ENCODE measurements around the gene PLP2.
"Not testable (repeated sequence)": the region's sequence is repeated elsewhere in the genome, so short reads cannot be mapped to it uniquely, and the experiment has no call there.

Gene PLP2

DNA sequence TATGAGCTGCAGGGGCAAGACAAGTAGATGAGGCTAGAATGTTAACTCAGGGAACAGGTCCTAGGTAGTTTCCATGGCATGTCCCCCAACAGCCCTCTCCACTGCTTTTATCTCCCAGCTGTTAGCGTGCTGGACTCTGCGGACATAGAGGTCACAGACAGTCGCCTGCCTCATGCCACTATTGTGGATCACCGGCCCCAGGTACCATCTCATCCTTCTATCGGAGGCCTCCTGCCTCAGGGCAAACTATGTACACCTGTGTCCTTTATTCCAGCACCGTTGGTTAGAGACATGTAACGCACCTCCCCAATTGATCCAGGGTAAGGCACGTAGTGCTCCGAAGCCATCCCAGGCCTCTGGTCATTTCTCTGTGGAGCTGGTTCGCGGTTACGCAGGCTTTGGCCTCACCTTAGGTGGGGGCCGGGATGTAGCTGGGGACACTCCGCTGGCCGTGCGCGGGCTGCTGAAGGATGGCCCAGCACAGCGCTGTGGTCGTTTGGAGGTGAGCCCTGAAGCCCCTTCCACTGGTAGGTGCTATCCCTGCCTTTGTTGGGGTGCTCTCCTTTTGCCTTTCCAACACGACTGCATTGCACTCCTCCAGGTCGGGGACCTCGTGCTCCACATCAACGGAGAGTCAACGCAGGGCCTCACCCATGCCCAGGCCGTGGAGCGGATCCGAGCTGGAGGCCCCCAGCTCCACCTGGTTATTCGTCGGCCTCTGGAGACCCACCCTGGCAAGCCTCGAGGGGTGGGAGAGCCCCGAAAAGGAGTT, 6.9 kb upstream of the PLP2 start:
- DNase-seq = no peak

DNA sequence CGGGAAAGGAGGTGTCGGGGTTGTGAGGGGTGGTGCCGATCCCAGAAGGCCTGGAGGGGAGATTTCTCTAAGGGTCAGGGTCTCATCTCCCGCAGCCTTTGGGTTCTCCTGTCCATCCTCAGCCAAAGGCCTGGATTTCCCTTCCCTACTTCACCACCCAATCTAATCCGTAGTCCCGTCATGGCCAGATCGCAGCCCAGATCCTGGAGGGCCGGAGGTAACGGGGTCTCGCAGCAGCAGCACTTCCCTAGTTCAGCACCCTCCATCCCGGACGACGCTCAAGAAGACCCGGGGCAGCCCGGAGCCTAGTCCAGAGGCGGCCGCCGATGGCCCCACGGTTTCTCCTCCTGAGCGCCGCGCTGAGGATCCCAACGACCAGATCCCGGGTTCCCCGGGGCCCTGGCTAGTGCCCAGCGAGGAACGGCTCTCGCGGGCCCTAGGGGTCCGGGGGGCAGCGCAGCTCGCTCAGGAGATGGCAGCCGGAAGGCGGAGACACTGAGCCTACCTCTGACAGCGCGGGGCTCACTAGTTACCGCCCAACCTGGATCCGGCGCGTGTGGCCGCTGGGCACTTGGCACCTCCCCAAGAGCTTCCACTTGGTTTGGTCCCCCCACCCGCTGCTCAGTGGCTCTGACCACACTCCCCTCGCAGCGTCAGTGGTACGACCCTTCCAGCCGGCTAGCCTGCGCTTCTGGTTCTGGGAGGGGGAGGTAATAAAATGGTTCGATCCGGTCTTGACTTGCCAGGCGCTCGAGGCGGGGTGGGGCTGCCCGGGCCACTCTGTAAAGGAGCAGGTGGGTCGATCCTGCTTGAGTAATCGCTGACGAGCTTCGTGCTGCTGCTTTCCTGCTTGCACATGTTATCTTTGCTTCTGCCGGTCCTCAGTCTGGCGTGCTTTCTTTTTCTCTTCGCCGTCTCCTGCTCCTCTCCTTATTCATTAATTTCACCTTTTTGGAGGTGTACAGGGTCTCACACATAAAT, 5.5 kb upstream of the PLP2 start:
- peak; percentile 60 to 73 for DNase-seq

DNA sequence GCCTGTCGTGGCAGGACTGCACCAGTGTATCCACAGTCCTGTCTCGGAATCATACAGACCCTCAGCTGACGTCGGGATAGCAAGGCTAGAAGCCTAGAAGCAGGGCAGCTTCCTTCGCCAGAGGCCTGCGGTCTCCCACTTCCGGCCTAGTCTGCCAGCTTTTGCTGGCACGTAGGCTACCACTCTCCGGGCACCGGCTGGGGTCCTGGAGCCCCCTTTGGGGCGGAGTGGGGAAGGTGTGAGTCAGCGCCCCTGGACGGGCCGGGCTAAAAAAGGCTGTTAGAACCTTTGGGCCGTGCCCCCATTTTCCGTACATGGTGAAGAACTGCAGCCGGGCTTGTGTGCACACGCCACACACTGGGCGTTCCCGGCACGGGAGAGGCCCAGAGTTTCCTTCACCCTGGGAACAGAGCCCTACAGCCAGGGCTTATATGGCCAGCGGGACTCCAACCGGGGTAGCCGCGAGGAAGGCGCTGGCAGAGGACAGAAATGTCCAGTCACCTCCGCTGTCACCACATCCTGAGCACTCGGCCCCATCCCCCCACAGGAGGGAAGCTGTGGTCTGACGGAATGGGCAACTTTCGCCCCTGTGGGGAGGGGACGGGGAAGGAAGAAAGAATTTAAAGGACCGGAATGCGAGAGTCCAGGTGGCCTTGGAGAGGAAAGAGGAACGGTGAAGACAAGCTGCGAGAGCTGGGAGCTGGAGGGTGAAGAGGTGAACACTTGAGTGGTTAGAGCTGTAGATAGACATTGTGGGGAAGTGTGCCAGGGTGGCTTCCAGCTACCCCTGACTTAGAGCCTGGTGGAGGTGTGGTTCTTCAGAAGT, 4.6 kb upstream of the PLP2 start:
- DNase-seq = peak; percentile 40 to 55

DNA sequence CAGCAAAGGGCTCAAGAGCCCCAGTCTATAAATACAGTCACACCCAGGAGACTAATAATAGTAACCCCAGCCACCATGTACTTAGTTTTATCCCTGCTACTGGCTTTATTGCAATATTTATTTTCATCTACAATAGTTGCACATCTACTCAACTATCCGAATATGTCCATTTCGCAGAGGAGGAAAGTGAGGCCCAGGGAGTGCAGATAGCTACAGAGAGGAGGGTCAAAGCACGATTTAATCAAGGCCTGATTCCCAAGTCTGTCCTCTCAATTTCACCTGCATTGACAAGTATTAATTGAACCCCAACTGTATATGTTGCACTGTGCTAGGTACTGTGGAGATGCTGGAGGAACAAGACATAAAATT, 4.0 kb upstream of the PLP2 start:
- DNase-seq = no peak

DNA sequence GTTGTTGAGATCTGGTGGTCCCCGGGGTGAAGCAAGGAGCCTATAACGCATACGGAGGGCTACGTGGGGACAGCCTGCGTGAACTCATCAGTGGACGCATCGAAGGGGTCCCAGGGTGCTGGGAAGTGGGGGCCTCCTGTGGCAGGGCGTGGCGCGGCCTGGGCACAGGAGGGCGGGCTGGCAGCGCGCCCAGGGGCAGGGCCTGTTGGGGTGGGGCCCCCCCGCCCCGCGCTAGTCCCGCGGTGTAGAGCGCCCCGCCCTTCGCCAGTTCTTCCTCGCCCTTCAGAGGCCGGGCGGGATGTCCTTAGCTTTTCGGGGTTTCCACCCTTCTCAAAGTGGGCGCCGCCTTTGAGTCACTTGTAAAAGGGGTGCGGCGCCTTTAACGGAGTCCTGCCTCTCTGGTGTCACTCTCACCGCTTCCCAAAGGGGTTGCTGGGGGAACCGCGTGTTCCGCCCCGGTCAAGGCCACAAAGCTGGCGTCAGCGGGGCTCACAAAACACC, 632 bp downstream of the PLP2 start:
- DNase-seq = peak; percentile 64 to 66

DNA sequence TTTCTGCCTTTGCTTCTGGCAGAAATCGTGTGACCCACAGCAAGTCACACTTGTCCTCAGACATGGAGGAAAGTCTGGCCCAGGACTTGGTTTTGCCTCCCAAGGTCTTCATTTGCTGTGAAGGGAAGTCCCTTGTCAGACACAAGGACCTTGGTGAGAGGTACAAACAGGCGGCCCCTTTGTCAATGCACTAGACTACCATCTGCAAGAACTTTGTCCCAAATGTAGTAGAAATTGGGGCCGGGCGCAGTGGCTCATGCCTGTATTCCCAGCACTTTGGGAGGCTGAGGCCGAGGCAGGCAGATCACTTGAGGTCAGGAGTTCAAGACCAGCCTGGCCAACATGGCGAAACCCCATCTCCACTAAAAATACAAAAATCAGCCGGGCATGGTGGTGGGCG, 1.8 kb downstream of the PLP2 start:
- DNase-seq = not testable (repeated sequence)

DNA sequence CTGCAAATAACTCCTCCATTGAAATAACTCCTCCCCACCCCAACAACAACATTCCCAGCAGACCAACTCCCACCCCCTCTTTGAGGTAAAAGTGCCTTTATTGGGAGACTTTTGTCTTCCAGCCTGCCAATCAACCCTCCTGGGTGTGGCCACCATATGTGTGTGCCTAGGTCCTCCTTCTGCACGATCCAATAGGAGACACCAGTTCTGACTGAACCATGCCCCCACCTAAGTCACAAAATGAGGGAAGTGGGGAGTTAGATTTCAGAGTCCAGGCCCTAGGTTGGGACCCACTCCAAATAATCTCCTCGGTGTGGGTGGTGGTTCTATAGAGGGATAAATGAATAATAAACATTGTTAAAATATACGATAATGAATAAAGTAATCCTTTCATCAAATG, 3.0 kb downstream of the PLP2 start:
- no peak for DNase-seq

DNA sequence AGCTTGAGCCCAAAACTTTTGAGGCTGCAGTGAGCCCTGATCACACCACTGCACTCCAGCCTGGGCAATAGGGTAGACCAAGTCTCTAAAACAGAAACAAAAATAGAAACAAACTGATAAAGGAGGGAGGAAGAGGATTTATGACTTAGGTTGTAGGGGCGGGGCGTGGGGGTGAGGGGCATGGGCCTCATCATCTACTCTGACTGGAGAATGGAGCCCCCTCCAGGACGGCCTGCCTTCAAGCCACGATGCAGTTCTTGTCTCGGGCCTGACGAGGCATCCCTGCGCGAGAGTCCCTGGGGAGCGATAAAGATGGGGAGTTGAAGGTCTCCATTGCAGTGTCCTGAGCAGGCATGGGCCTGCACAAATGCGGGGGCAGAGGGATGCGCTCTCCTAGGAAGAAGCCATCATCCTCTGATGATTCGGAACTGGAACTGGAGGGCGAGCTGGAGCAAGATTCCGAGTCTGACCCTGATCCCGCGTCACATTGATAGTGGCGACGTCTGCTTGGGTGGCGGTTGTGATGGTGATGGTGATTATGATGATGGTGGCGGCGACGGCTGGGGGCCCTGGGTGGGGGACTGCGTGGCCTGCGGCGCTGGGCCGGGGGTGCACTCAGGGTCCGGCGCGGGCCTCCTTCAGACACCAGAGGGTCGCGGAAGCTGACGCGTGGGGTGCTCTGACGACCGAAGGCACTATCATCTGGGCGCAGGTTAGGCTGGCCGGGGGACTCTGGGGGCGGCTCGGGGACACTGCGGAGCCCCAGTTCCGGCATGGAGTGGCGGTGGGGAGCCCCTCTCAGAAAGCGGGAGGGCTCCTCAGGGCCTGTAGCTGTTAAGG, 4.0 kb downstream of the PLP2 start:
- no peak for DNase-seq

DNA sequence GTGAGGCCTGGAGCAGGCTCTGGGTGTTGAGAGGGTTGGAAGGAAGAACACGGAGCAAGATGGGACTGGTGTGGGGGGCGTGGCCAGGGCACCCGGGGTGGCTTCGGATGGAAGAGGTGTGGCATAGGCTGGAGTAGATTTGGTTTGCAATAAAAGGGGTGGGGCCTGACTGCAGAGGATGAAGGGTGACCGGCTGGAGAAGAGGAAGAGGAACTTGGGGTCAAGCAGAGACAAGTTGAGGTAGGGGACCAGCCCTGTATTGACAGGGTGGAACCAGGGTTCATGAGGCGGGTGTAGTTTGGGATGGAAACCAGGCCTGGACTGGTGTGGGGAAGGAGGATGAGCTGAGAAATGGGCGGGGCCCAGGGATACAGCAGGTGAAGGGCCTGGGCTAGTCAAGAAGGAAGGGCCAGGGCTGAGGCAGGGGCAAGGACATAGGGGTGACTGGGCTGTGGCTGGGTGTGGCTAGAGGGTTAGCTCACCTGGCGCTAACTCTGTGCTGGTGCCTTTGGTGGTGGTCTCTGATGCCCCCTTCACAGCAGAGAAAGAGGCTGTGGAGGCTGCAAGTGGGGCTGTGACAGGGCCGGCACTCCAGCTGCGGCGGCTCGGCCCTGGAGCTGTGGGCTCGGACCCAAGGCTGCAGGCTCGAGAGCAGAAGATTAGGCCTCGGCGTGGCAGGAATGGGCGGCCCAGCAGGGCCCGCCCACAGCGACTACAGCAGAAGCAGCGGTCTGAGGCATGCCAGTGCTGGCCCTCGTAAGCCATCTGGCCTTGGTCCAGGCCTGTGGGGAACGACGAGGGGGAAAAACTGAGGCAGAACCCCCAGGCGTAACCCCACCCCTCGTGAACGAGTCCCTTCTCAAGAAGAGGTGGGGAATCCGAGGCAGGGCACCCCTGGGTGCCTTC, 5.0 kb downstream of the PLP2 start:
- no peak for DNase-seq

DNA sequence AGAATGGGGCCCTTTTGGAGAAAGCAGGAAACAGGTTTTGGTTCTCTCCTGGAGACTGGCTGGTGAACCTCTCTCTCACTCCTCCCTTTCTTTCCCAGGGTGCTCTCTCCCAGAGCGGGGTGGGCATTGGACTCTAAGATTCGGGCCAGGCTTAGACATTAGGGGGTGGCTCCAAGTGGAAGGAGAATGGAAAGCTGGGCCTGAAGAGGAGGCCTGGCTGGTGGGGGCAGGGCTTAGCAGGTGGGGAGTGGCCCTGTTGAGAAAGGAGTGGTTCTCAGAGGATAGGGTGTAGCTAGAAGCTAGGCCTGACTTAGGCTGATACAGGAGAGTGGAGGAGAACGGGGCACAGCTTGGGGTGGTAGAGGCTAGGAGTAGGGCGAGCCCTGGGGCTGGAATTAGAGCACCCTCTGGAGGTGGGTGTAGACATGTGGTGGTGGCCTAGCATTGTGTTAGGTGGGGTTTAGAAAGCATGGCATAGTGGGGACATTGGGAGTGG, 5.7 kb downstream of the PLP2 start:
- DNase-seq = no peak

DNA sequence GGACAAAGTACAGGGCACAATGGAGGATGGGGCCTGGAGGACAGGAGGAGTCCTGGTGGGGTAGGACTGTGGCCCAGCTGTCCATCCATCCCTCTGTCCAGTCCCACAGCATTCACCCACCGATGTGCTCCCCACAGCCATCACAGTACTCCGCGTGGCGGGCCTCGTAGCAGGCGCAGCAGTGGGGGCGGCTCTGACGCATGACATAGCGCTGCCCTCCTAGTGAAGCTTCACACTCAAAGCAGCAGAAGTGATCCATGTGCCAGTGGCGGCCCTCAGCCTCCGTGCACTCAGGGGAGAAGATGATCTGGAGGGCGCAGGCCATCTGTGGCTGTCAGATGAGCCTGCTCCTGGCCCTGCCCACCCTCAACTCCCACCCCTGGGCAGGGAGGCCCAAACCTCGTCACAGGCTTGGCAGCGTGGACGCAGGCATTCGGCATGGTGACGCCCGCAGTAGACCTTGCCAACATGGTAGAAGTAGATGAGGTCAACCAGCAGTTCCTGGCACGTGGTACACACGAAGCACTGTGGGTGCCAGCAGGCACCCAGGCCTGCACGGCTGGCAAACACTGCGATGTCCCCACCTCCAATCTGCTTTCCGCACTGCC, 6.3 kb downstream of the PLP2 start:
- DNase-seq = no peak

DNA sequence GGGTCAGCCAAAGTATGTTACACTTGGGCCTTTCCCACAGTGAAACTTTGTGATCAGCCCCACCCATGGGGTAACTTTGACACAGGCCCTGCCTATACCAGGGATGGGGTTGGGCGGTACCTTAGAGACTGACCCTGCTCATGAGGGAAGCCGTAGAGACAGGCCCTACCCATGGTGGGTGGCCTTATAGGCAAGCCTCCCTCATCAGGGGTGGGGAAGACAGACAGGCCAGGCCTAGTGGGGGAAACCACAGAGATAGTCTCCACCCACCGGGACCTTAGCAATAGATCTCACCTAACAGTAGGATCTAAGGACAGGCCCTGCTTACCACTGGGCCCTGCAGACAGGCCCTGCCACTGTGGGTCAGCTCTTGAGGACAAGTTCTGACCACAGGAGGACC, 6.8 kb downstream of the PLP2 start:
- no peak for DNase-seq

DNA sequence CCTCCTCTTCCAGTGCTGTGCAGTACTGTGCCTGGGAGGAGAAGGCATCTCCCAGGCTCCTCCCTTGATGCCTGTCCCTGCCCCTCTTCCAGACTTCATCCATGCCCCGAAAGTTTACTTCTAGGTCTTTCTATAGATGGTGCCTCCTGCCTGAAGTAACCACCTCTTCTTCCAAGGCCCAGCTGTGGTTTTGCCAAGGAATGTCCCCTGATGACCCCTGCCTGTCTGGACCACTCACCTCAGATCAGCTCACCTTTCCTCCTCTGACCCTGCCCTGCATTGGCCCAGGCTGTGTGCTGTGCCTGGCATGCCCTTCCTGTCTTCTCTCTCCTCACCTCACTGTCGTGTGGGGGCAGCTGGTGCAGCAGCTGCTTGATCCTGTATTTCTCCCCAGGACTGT, 7.7 kb downstream of the PLP2 start:
- no peak for DNase-seq

DNA sequence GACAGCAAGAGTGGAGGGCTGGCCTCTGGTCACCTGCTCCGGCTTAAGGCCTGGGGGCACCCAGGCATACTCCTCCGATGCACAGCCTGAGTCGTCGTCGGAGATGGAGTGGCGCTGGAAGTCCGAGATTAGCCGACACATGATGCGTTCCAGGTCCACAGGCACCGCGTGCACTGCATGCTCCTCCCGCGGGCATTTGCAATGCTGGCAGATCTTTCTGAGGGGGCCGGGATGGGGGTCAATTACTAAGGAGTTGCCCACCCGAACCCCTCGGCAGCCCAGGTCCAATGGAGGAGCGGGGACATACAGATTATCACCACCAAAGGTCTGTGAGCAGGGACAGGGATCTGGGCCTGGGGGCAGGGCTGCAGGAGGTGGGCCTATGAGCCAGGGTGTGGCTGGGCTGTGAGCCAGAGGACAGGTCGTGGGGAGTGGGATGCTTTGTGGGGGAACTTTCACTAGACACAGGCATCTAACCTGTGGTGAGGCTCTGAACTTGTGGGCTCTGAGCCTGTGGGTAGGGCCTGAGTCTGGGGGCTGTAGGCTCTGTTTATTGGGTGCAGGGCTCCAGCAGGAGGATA, 12.1 kb downstream of the PLP2 start:
- no peak for DNase-seq

DNA sequence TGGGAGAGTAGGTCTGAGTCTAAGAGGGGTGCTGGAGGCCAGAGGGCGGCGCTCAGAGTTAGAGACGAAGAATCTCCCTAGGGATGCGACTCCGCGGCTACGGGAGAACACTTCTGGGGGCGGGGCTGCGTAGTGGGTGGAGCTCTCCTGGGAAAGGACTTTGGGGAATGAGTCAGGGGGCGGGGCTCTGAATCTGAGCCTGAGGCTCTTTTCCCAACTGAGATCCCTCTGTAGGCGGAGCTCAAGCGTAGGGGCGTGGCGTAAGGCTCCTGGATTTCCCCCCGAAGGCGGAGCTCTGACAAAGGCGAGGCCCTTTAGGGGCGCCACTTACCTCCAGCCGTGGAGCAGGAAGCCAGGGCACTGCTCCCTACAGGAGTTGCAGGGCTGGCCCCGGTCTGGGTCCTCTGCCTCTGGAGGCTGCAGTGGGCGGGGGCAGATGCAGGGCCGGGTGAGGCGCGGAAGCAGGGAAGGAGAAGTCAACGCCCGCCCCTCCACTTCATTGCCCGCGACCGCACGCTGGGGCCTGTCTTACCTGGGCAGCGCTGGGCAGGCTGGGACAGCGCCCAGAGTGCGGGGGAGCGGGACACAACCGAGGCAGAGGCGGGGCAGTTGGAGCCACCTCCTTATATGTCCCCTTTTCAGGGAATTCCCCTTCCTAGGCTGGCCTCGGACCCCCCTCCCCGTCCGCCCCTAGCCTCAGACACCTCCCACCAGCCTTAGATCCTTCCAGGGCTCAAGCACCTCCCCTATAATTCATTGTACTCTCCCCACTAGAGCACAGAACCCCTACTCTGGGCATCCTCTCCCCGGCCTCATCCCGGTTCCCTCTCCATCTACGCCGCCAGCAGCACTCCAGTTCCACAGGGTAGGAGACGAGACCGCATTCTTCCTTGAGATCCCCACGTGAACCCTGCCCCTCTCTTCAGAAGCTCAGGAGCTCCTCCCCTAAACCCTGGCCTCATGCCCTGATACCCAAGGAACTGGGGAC, 12.9 kb downstream of the PLP2 start:
- peak in 1 of 2 donors; percentile 12 for DNase-seq

DNA sequence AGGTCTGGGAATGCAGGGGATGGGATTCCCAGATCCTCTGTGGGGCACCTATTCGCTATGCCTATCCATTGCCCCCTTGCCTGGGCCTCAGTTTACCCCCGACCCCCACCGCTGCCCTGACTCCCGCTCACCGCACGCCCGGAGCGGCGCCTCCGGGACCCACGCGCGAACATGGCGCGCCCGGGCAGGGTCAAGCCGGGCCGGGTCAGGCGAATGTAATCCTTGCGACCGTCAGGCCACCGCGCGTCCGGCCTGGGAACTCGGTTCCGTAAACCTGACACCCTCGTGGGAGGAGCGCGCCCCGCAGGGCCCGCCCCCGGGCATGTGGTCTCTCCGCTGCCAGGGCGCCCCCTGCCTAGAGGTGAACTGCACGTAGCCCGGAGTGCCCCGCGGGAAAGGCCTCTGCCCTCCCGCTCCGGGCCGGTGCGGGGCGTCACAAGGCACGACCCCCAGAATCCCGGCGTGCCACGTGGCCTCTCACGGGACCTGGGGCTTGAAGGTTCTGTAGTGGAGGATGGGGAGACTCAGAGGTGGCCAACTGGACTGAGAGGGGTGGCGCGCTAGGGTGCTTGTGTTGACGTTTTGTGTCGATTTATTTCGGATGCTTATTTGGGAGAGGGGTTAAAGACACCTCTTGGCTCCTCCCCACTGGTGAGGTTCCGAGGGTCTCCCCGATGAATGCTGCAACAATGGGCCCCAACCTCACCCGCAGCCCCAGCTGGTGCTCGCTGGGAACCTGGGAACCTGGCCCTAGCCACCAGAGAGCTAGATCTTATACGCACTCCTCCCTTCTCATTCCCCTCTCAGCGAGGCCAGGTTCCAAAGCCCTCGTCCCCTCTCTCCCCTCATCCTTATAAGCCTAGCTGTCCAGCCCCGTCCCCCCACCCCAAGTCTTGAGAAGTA, 14.7 kb downstream of the PLP2 start, which contains the start of gene PRICKLE3:
TSS of gene PRICKLE3 (minus strand) at position 249 of the 903 bp plus-strand sequence. CDS start at position 173, 76 bp downstream.
- DNase-seq = peak; percentile 71 to 73

DNA sequence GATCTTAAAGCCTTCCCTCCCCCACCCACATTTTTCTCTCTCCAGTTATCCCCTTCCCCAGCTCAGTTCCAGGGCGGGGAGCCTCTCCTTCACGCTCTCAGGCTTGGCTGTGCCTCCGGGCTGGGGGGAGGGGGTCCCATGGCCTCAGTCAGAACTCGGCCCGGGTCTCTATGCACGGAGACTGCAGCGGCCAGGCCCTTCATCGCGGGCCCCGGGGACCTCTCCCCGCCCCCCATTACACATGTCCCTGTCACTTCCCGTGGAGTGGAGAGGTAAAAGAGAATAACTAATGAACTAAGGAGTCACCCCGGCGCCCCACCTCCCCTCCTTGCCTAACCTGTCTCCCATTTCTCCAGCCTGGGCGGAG, 15.3 kb downstream of the PLP2 start:
- no peak for DNase-seq
